DOHH2 (cell line): ENCODE data around the gene C1orf53.

Experiments used
- EZH2phosphoT487 ChIP-seq: fragments of 200-600 bp; sonication (generic); IDR thresholded peaks from 2 replicates; pipeline ENCODE4 v1.6.1; 2017; ENCODE audit warnings: borderline replicate concordance, mild to moderate bottlenecking, antibody characterized with exemption, low read length, moderate library complexity, mixed read lengths
- TF ChIP-seq, protein P1 (sequence below): fragments of 200-600 bp; sonication (generic); IDR thresholded peaks from one replicate; pipeline ENCODE4 v1.5.1; 2014; ENCODE audit warnings: antibody characterized with exemption, mild to moderate bottlenecking, low read depth, low read length; ENCODE audit not compliant: poor library complexity, severe bottlenecking

- TF ChIP-seq, protein P1, sequence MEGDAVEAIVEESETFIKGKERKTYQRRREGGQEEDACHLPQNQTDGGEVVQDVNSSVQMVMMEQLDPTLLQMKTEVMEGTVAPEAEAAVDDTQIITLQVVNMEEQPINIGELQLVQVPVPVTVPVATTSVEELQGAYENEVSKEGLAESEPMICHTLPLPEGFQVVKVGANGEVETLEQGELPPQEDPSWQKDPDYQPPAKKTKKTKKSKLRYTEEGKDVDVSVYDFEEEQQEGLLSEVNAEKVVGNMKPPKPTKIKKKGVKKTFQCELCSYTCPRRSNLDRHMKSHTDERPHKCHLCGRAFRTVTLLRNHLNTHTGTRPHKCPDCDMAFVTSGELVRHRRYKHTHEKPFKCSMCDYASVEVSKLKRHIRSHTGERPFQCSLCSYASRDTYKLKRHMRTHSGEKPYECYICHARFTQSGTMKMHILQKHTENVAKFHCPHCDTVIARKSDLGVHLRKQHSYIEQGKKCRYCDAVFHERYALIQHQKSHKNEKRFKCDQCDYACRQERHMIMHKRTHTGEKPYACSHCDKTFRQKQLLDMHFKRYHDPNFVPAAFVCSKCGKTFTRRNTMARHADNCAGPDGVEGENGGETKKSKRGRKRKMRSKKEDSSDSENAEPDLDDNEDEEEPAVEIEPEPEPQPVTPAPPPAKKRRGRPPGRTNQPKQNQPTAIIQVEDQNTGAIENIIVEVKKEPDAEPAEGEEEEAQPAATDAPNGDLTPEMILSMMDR, result no peak
- TF ChIP-seq EZH2phosphoT487, result no peak
These were observed 18.1 kb downstream of the C1orf53 start for GRCh38 chr1:197920414-197921117.
